ENCODE results near the gene NTNG1.
"Not testable (repeated sequence)": the region's sequence is repeated elsewhere in the genome, so short reads cannot be mapped to it uniquely, and the experiment has no call there.

The NTNG1 gene

DNA sequence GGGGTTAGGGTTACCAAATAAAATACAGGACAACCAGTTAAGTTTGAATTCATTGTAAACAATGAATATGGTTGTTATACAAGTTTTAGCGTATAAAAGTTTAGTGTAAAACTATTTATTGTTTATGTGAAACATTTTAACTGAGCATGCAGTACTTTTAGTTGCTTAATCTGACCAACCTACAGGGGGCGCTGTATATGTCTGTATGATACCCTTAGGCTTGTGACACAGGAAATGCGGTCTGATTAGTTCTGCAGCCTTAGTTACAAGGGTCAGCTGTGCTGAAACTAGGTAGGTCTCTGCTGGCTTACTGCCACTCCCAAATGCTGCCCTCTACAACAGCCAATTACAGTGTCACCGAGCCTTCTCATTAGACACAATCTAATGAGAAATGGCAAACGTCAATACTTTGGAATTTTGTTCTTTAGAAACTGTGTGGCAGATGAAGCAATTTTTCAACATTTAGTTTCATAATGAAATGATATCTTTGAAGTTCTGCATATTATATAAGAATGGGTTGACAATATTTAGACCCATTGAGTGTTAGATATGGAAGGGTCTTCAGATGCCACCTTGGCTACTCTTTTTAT, 56.2 kb downstream of the NTNG1 start:
- DNase-seq (ENCODE audit: low read depth, low spot score), result no peak

DNA sequence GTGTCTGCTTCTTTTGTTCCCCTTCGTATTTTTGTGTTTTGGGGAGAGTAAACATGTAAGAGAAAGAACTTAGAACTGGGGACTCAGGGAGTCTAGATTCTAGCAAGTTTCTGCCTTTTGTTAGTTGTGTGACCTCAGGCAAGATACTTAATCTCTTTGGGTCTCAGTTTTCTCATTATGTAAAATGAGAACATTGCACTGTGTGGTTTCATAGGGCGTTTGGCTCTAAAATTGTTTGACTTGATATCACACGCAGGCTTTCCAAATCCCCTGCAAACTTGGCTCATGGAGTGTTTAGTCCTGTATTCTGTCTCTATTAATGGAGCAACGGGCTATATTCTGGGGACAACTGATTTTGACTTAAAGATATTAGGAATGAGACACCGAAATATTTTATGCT, 57.7 kb downstream of the NTNG1 start:
- DNase-seq (ENCODE audit: low read depth, low spot score), result no peak

- no peak for DNase-seq (ENCODE audit: low read depth, low spot score)
These were observed 59.8 kb downstream of the NTNG1 start for GRCh38 chr1:107200631-107201030.

GRCh38 chr1:107202007-107202406, 61.2 kb downstream of the NTNG1 start:
- DNase-seq (ENCODE audit: low read depth, low spot score), result no peak

GRCh38 chr1:107213225-107213624, 72.4 kb downstream of the NTNG1 start:
- DNase-seq (ENCODE audit: low read depth, low spot score), result no peak

GRCh38 chr1:107220036-107220435, 79.2 kb downstream of the NTNG1 start:
- DNase-seq (ENCODE audit: low read depth, low spot score), result no peak

DNA sequence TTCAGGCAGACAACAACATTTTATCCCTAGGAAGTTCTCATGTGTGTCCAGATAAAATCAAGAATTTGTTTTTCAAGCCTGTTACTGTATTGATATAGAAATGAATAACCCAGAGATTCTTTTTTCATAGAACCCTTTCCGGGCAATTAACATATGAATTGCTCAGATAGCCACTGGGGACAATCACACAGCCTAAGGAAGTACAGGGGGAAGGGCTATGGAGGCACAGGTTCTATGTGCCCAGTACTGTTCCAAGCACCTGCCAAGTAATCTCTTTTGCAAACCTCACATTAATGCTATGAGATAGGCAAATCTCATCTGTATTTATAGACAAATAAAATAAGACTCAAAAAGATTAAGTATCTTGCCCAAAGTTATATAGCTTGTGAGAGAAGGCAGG, 84.9 kb downstream of the NTNG1 start:
- no peak for DNase-seq (ENCODE audit: low read depth, low spot score)

DNA sequence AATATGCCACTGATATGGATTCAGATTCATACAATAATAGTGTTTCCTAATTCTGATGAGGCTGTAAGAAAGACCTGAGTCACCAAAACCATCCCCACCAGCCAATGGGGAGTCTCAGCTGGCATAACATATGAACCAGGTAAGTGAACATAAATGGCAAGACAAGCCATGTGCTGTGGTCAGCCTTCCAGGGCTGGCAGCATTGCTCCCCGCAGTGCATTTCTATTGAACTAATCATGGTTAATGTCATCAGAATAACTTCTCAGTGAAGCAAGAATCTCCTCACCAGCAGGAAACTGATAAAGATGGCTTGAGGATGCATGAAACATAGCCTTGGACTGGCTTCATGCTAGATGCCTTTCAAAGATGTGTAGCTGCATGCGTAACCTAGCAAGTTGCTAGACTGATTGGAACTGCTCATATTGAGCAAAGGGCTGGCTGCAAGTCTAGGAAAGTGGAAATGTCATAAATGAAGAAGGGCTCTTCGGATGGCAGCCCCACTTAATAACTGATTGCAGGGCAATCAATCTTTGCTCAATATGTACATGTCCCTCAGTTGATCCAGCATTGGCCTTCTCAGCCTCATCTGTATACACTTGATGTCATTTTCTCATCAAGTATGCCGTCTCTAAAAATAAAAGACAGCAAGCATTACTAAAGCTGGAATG, 88.0 kb downstream of the NTNG1 start:
- DNase-seq (ENCODE audit: low read depth, low spot score), result no peak

DNA sequence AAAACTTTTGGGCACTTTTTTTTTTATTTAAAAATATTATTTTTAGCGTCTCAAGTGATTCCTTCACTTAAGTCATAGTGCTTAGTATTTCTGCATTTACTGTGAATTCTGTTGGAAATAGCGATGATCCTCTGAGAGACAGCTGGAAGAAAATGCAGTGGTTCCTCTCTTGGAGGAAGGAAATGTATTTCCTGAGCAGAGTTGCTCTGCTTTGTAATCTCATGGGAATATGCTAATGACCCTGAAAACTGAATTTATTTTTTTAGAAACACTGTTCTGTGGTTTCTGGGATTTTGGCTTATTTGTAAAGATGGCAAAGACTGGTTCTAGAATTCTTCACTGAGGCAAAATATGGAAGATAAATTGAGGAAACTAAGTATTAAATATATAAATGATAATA, 88.9 kb downstream of the NTNG1 start:
- DNase-seq (ENCODE audit: low read depth, low spot score), result no peak

DNA sequence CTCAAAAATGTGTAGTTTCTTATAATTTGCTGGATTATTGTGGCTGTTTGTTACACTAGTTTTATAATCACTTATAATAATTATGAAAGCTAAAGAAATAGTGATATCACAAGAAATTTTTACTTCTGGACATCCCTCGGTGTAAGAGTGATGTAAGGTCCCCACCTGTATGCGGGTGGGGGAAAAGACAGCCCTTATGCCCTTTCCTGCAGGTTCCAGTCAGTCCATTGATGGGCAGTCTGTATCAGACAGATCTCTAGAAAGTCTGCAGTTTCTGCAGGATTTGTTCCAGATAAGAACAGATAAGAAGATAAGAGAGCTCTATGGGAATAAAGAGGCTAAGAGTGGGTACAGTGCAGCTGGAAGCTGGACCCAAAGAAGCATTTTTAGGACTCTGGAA, 89.3 kb downstream of the NTNG1 start:
- no peak for DNase-seq (ENCODE audit: low read depth, low spot score)

DNA sequence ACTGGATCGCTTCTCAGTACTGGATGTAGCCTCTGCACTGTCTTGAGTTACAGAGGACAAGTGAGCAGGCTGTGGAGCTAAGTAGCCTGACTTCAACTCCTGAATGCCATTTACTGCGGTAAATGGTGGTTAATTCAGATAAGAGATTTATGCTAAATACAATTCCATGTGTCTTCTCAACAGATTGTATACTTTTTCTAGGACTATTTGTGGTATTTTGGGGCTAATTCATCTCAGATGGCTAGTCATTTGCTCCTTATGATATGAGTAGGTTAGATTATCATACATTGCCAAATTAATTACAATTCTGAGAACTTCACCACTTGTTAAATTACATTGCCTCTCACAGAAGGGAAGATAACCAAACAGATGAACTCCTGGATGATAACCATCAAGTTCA, 90.5 kb downstream of the NTNG1 start:
- DNase-seq (ENCODE audit: low read depth, low spot score), result no peak

DNA sequence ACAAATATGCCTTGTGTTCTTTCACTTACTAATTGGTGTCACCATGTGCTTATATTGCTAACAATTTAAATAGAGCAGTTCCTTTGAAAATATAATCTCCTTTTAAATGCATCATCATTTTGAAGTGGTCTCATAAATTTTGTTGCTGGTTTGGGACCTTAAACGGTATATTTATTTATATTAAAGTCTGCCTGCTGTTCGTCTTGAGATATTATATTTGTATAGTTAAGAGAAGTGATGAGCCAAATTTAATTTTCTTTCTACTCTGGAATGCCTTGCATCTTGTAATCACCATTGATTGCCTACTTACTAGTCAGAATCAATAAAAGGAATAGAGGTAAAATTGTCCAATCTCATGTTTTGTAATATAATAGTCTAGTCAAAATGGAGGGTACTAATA, 91.6 kb downstream of the NTNG1 start:
- no peak for DNase-seq (ENCODE audit: low read depth, low spot score)

- not testable (repeated sequence) for DNase-seq (ENCODE audit: low read depth, low spot score)
These were observed 95.9 kb downstream of the NTNG1 start for GRCh38 chr1:107236760-107237159.

DNA sequence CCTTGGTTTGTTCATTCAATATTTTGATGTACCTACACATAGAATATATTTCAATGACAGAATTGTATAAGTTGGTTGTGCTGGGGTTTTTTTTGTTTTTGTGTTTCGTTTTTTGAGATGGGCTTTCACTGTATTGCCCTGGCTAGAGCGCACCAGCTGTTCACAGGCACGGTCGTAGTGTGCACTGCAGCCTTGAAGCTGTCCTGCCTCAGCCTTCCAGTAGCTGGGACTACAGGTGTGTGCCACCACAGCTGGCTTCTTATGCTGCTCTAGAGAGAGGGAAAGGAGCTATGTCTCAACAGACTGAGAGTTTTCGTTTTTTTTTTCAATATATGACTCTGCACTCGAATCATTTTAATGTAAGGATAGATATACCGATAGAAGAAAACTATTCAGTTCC, 102.6 kb downstream of the NTNG1 start:
- no peak for DNase-seq (ENCODE audit: low read depth, low spot score)

- no peak for DNase-seq (ENCODE audit: low read depth, low spot score)
These were observed 104.1 kb downstream of the NTNG1 start for GRCh38 chr1:107244709-107245500.

GRCh38 chr1:107246775-107247345, 106.0 kb downstream of the NTNG1 start:
- DNase-seq (ENCODE audit: low read depth, low spot score), result no peak

- DNase-seq (ENCODE audit: low read depth, low spot score), result no peak
These were observed 106.8 kb downstream of the NTNG1 start for GRCh38 chr1:107247679-107248078.

- DNase-seq (ENCODE audit: low read depth, low spot score), result no peak
These were observed 109.3 kb downstream of the NTNG1 start for GRCh38 chr1:107250169-107250568.

DNA sequence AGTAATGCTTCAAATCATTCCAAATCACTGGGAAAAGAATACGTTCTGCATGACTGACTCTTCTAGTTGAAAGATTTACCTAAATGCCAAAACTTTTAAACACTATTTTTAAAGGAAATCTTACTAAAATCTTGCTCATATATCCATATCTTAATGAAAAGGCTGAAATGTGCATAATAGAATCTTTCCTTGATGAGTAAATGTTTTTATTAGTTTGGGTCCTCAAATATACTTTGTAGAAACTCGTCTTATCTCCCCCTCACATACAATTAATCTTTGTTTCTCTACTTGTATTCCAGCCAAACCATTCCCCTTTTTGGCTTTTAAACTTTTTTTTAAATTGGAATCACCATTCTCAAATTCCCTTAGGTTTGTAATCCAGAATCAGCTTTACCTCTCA, 110.2 kb downstream of the NTNG1 start:
- no peak for DNase-seq (ENCODE audit: low read depth, low spot score)

DNA sequence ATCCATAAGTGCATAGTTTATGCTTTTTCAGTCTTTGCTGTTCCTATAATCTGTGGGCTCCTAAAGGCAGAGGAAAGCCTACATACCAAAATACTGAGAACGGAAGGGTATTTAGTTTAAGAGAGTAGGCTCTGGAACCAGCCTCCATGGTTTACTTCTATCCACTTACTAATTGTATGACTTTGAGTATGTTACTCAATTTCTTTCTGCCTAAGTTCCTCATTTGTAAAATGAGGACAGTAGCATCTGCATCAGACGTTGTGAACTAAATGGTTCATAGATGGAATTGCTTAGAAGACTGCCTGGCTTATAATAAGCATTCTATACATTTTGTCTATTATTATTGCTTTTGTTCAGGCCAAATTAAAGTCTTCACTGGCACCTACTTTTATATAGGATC, 111.0 kb downstream of the NTNG1 start:
- no peak for DNase-seq (ENCODE audit: low read depth, low spot score)

GRCh38 chr1:107252271-107252670, 111.4 kb downstream of the NTNG1 start:
- no peak for DNase-seq (ENCODE audit: low read depth, low spot score)

GRCh38 chr1:107254306-107254705, 113.5 kb downstream of the NTNG1 start:
- no peak for DNase-seq (ENCODE audit: low read depth, low spot score)

- DNase-seq (ENCODE audit: low read depth, low spot score), result no peak
These were observed 114.6 kb downstream of the NTNG1 start for GRCh38 chr1:107255469-107255868.
